HepG2 (cell line): ENCODE data around the gene LRRN3. TPM values are rescaled to one million over a fixed set of nuclear protein-coding genes. Genes with fewer than 3 reads are reported as not detected.

Experiments
- ATAC-seq: fragments of 200-7000 bp; cut with Tn5 transposase; 3 replicates; pipeline ENCODE4 v1.9.1; 2020; ENCODE audit warnings: mild to moderate bottlenecking, moderate library complexity
- BruUV-seq: library from RNA; stranded (reverse); fragments of 400-500 nt; replicated peaks from 2 replicates; lab custom pipeline; 2021; lab: Mats Ljungman, UMichigan
- CTCF ChIA-PET: fragments of 300-600 bp; formaldehyde crosslinking; extraction: SDS; loops from one replicate; lab custom pipeline; 2021; ENCODE audit warnings: low total read pairs, inconsistent platforms, low intra/inter-chr PET ratio; lab: Yijun Ruan, JAX
- POLR2A ChIA-PET: fragments of 350-600 bp; sonication (Branson Sonifier 250); formaldehyde crosslinking; loops from one replicate; lab custom pipeline; 2020; ENCODE audit warnings: antibody characterized with exemption, inconsistent platforms; lab: Yijun Ruan, JAX
- DNase-seq: peaks from one replicate; pipeline ENCODE4 v3.0.0-alpha.2; 2015; ENCODE audit warnings: low spot score
- FAIRE-seq: peaks from 3 replicates; lab custom pipeline; 2011; peaks lifted over from hg19 to GRCh38; lab: Jason Lieb, UNC
- H2AFZ ChIP-seq: one replicate; pipeline ENCODE4 v1.6.1; 2011; ENCODE audit warnings: low read length, inconsistent platforms
- H3K27ac ChIP-seq: fragments of 300-600 bp; 3 replicates; pipeline ENCODE4 v1.8.0; 2011; ENCODE audit warnings: mixed run types, mild to moderate bottlenecking, mixed read lengths, low read length, inconsistent platforms; ENCODE audit not compliant: insufficient read depth; ENCODE audit errors: extremely low read length
- H3K27me3 ChIP-seq, 2 experiments: fragments of 200-600 bp in 1 of 2; 2 replicates in 1 of 2; 3 replicates in 1 of 2; pipeline versions ENCODE4 v1.6.0 to v1.8.0; 2011; ENCODE audit warnings: low read length in 2 of 2, mild to moderate bottlenecking in 2 of 2, moderate library complexity in 2 of 2, inconsistent platforms in 1 of 2; ENCODE audit not compliant: insufficient read depth in 2 of 2, control insufficient read depth in 1 of 2
- H3K36me3 ChIP-seq, 2 experiments: fragments of 200-600 bp in 1 of 2; replicated peaks in 1 of 2; 2 replicates in 1 of 2; 3 replicates in 1 of 2; pipeline versions ENCODE4 v1.5.1 to v1.8.0; 2011; ENCODE audit warnings: low read length in 2 of 2, inconsistent platforms in 1 of 2; ENCODE audit not compliant: insufficient read depth in 2 of 2, control insufficient read depth in 1 of 2
- H3K4me1 ChIP-seq: 2 replicates; pipeline ENCODE4 v1.5.1; 2012; ENCODE audit warnings: low read length, inconsistent platforms; ENCODE audit not compliant: insufficient read depth
- H3K4me2 ChIP-seq: 2 replicates; pipeline ENCODE4 v1.6.0; 2011; ENCODE audit warnings: low read depth, low read length, inconsistent platforms
- H3K4me3 ChIP-seq, 3 experiments: fragments of 200-600 bp in 1 of 3; sonication (generic), shearing (Covaris generic) in 1 of 3; replicated peaks in 1 of 3; 2 replicates each; pipeline ENCODE4 v1.5.1; 2011 to 2016; ENCODE audit warnings: low read length in 3 of 3, inconsistent platforms in 2 of 3, low read depth in 2 of 3, mild to moderate bottlenecking in 2 of 3, control low read depth in 1 of 3, mixed read lengths in 1 of 3; ENCODE audit not compliant: insufficient read depth in 1 of 3
- H3K79me2 ChIP-seq: one replicate; pipeline ENCODE4 v1.6.1; 2011; ENCODE audit warnings: low read length, inconsistent platforms; ENCODE audit not compliant: insufficient read depth
- H3K9ac ChIP-seq: 2 replicates; pipeline ENCODE4 v1.6.0; 2011; ENCODE audit warnings: mild to moderate bottlenecking, low read depth, low read length, inconsistent platforms; ENCODE audit not compliant: insufficient read depth
- H3K9me3 ChIP-seq: 2 replicates; pipeline ENCODE4 v1.5.1; 2012; ENCODE audit warnings: mild to moderate bottlenecking, low read length
- H4K20me1 ChIP-seq: 2 replicates; pipeline ENCODE4 v1.6.0; 2011; ENCODE audit warnings: inconsistent platforms, mild to moderate bottlenecking, low read length, moderate library complexity; ENCODE audit not compliant: insufficient read depth
- AKAP8 ChIP-seq: sonication (generic); formaldehyde crosslinking; IDR thresholded peaks from 2 replicates; pipeline ENCODE4 v1.5.1; 2020; ENCODE audit warnings: mild to moderate bottlenecking, missing genetic modification reagents
- BRCA1 ChIP-seq: sonication (generic); formaldehyde crosslinking; IDR thresholded peaks from 2 replicates; pipeline ENCODE4 v1.4.0; 2020; ENCODE audit warnings: missing genetic modification reagents
- CCDC6 ChIP-seq: sonication (generic); formaldehyde crosslinking; IDR thresholded peaks from 2 replicates; pipeline ENCODE4 v1.8.1; 2022; ENCODE audit warnings: mild to moderate bottlenecking, missing genetic modification reagents, moderate library complexity
- NCOA2 ChIP-seq: sonication (generic); formaldehyde crosslinking; IDR thresholded peaks from 2 replicates; pipeline ENCODE4 v1.8.0; 2022; ENCODE audit warnings: inconsistent platforms
- PPARG ChIP-seq: conservative IDR thresholded peaks from 2 replicates; pipeline ENCODE4 v1.6.1; 2016; ENCODE audit warnings: missing biosample characterization, missing genetic modification reagents
- TOE1 ChIP-seq: sonication (generic); formaldehyde crosslinking; IDR thresholded peaks from 2 replicates; pipeline ENCODE4 v1.4.0; 2020; ENCODE audit warnings: mild to moderate bottlenecking, missing genetic modification reagents
- ZNF207 ChIP-seq: fragments of 450-650 bp; IDR thresholded peaks from 2 replicates; pipeline ENCODE4 v1.6.1; 2016; ENCODE audit warnings: antibody characterized with exemption, borderline replicate concordance
- ZNF546 ChIP-seq: sonication (generic); formaldehyde crosslinking; conservative IDR thresholded peaks from 2 replicates; pipeline ENCODE4 v1.8.1; 2023; ENCODE audit warnings: mild to moderate bottlenecking, missing genetic modification reagents
- ZNF550 ChIP-seq: sonication (generic); formaldehyde crosslinking; IDR thresholded peaks from 2 replicates; pipeline ENCODE4 v1.4.0; 2020; ENCODE audit warnings: mild to moderate bottlenecking, missing genetic modification reagents, borderline replicate concordance
- ZNF569 ChIP-seq: sonication (generic); formaldehyde crosslinking; IDR thresholded peaks from 2 replicates; pipeline ENCODE4 v1.5.0; 2020; ENCODE audit warnings: mild to moderate bottlenecking, missing genetic modification reagents, moderate library complexity, borderline replicate concordance
- WGBS: methylation state at CpG from one replicate; pipeline ENCODE4 v1.1.6; 2017; ENCODE audit warnings: low lambda C conversion rate; 5-methylcytosine and 5-hydroxymethylcytosine counted together
- in situ Hi-C: cut with HindIII; loops from 2 replicates; pipeline ENCODE4 v1.10.0; 2017; ENCODE audit warnings: low pct_unique_long_range_greater_than_20kb; ENCODE audit not compliant: extremely low pct_ligation_motif_present
- intact Hi-C: fragments of 100-400 bp; cut with micrococcal nuclease; formaldehyde crosslinking; loops from one replicate; pipeline ENCODE4 v1.10.0; 2022; ENCODE audit not compliant: unreplicated experiment
- polyA plus RNA-seq, 8 experiments: library from polyadenylated mRNA; depleted of rRNA in 3 of 8; stranded (reverse) in 7 of 8; unstranded in 1 of 8; fragments of >200 nt; fragmentation: Illumina TruSeq in 4 of 8; extraction: Trizol in 4 of 8; gene quantifications; 2 replicates each; pipeline versions ENCODE4 v1.2.1 to v1.2.3, GENCODE V29; 2011 to 2016; ENCODE audit warnings: low read depth in 4 of 8, missing spikeins in 1 of 8, mixed read lengths in 1 of 8; ENCODE audit not compliant: insufficient read depth in 1 of 8
- total RNA-seq, 5 experiments: library from RNA; depleted of rRNA; stranded (reverse); fragments of >200 nt; fragmentation: Illumina TruSeq; extraction: Trizol; gene quantifications; 2 replicates each; pipeline ENCODE4 v1.2.3, GENCODE V29; 2016; ENCODE audit warnings: low read depth in 1 of 5
- TF ChIP-seq, protein P1 (sequence below): sonication (generic); formaldehyde crosslinking; IDR thresholded peaks from 2 replicates; pipeline ENCODE4 v1.5.1; 2020; ENCODE audit warnings: missing genetic modification reagents, mild to moderate bottlenecking, borderline replicate concordance
- TF ChIP-seq, protein P2 (sequence below): sonication (generic); formaldehyde crosslinking; IDR thresholded peaks from 2 replicates; pipeline ENCODE4 v1.5.0; 2020; ENCODE audit warnings: missing genetic modification reagents, mild to moderate bottlenecking, borderline replicate concordance
- TF ChIP-seq, protein P3 (sequence below): sonication (generic); formaldehyde crosslinking; IDR thresholded peaks from 2 replicates; pipeline ENCODE4 v1.4.0; 2020; ENCODE audit warnings: missing genetic modification reagents, borderline replicate concordance
- TF ChIP-seq, protein P4 (sequence below): sonication (generic); formaldehyde crosslinking; IDR thresholded peaks from 2 replicates; pipeline ENCODE4 v1.5.0; 2020; ENCODE audit warnings: missing genetic modification reagents
- TF ChIP-seq, protein P5 (sequence below): sonication (generic); formaldehyde crosslinking; IDR thresholded peaks from 2 replicates; pipeline ENCODE4 v1.5.1; 2020; ENCODE audit warnings: missing genetic modification reagents, mild to moderate bottlenecking, borderline replicate concordance

Gene LRRN3
- total and polyA plus RNA-seq, 2 of the 13 experiments (the other 11 are each of a cell fraction or from before 2014, with no cell fraction given): 0.07 TPM; not detected in 1

DNA sequence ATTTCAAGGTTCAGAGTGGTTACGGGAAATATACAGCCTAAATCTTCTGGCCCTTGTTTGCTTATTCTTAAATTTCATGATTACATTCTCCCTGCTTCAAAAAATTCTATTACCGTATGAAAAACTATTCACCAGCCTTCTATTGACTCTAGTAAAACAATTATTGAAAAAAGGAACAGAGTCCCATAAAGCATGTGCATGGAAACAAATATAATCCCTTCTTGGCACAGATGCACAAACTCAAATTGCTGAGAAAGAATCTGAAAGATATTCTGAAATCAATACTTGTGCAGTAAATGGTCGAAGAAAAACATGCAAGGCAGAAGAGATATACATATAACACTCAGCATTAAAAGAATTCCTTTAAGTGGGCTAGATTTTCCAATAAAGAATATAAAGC lies 83.6 kb downstream of the LRRN3 start:
- Histone ChIP-seq H3K79me2 (no peaks in the 10 kb centered on the region), H3K27ac (no peak overlapping the region), H4K20me1 (no peaks in the 10 kb centered on the region), H3K9me3 (no peaks in the 10 kb centered on the region), H2AFZ (no peak overlapping the region), H3K27me3 (no peaks in the 10 kb centered on the region; a peak in 1 of 5 replicates), H3K9ac (no peak overlapping the region), H3K4me3 (no peak overlapping the region), H3K36me3 (no peaks in the 10 kb centered on the region), H3K4me2 (no peak overlapping the region), H3K4me1 (no peaks in the 10 kb centered on the region)
- ATAC-seq: no peak
- no peak for FAIRE-seq
- ChIA-PET POLR2A (no interaction called here), CTCF (no interaction called here)
- no peak for DNase-seq
- 68% methylated on average over 3 of the region's 3 CpGs for WGBS
- intact Hi-C loops (no loop called here), in situ Hi-C loops (no loop called here)
- BruUV-seq: no TSS peak
- no peak for TF ChIP-seq ZNF550 (CRISPR knock-in tag)
- no peak for TF ChIP-seq AKAP8 (CRISPR knock-in tag)
- TF ChIP-seq NCOA2 (CRISPR knock-in tag): no peak
- TF ChIP-seq ZNF207: no peak
- no peak for TF ChIP-seq BRCA1
- TF ChIP-seq, protein P1, sequence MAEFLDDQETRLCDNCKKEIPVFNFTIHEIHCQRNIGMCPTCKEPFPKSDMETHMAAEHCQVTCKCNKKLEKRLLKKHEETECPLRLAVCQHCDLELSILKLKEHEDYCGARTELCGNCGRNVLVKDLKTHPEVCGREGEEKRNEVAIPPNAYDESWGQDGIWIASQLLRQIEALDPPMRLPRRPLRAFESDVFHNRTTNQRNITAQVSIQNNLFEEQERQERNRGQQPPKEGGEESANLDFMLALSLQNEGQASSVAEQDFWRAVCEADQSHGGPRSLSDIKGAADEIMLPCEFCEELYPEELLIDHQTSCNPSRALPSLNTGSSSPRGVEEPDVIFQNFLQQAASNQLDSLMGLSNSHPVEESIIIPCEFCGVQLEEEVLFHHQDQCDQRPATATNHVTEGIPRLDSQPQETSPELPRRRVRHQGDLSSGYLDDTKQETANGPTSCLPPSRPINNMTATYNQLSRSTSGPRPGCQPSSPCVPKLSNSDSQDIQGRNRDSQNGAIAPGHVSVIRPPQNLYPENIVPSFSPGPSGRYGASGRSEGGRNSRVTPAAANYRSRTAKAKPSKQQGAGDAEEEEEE (CRISPR knock-in tag): no peak
- no peak for TF ChIP-seq ZNF546 (CRISPR knock-in tag)
- no peak for TF ChIP-seq PPARG
- TF ChIP-seq, protein P2, sequence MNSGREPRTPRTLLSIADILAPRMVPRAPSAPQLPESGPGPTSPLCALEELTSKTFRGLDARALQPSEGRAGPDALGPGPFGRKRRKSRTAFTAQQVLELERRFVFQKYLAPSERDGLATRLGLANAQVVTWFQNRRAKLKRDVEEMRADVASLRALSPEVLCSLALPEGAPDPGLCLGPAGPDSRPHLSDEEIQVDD (CRISPR knock-in tag): no peak
- TF ChIP-seq, protein P3, sequence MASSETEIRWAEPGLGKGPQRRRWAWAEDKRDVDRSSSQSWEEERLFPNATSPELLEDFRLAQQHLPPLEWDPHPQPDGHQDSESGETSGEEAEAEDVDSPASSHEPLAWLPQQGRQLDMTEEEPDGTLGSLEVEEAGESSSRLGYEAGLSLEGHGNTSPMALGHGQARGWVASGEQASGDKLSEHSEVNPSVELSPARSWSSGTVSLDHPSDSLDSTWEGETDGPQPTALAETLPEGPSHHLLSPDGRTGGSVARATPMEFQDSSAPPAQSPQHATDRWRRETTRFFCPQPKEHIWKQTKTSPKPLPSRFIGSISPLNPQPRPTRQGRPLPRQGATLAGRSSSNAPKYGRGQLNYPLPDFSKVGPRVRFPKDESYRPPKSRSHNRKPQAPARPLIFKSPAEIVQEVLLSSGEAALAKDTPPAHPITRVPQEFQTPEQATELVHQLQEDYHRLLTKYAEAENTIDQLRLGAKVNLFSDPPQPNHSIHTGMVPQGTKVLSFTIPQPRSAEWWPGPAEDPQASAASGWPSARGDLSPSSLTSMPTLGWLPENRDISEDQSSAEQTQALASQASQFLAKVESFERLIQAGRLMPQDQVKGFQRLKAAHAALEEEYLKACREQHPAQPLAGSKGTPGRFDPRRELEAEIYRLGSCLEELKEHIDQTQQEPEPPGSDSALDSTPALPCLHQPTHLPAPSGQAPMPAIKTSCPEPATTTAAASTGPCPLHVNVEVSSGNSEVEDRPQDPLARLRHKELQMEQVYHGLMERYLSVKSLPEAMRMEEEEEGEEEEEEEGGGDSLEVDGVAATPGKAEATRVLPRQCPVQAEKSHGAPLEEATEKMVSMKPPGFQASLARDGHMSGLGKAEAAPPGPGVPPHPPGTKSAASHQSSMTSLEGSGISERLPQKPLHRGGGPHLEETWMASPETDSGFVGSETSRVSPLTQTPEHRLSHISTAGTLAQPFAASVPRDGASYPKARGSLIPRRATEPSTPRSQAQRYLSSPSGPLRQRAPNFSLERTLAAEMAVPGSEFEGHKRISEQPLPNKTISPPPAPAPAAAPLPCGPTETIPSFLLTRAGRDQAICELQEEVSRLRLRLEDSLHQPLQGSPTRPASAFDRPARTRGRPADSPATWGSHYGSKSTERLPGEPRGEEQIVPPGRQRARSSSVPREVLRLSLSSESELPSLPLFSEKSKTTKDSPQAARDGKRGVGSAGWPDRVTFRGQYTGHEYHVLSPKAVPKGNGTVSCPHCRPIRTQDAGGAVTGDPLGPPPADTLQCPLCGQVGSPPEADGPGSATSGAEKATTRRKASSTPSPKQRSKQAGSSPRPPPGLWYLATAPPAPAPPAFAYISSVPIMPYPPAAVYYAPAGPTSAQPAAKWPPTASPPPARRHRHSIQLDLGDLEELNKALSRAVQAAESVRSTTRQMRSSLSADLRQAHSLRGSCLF: no peak
- no peak for TF ChIP-seq CCDC6 (CRISPR knock-in tag)
- TF ChIP-seq ZNF569 (CRISPR knock-in tag): no peak
- TF ChIP-seq, protein P4, sequence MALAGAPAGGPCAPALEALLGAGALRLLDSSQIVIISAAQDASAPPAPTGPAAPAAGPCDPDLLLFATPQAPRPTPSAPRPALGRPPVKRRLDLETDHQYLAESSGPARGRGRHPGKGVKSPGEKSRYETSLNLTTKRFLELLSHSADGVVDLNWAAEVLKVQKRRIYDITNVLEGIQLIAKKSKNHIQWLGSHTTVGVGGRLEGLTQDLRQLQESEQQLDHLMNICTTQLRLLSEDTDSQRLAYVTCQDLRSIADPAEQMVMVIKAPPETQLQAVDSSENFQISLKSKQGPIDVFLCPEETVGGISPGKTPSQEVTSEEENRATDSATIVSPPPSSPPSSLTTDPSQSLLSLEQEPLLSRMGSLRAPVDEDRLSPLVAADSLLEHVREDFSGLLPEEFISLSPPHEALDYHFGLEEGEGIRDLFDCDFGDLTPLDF (CRISPR knock-in tag): no peak
- TF ChIP-seq, protein P5, sequence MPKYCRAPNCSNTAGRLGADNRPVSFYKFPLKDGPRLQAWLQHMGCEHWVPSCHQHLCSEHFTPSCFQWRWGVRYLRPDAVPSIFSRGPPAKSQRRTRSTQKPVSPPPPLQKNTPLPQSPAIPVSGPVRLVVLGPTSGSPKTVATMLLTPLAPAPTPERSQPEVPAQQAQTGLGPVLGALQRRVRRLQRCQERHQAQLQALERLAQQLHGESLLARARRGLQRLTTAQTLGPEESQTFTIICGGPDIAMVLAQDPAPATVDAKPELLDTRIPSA (CRISPR knock-in tag): no peak
- no peak for TF ChIP-seq TOE1 (CRISPR knock-in tag)
